Hepatocyte (in vitro differentiated cells): ENCODE results near the gene THTPA. TPM values are rescaled to one million over a fixed set of nuclear protein-coding genes. Genes with fewer than 3 reads are reported as not detected.

Experiments
- DNase-seq: peaks from one replicate; pipeline ENCODE4 v3.0.0-alpha.2; 2016; ENCODE audit warnings: low spot score
- H2AFZ ChIP-seq: fragments of 200-600 bp; sonication (generic); 2 replicates; pipeline ENCODE4 v1.6.0; 2016; ENCODE audit warnings: antibody characterized with exemption, mild to moderate bottlenecking
- H3K27ac ChIP-seq: fragments of 200-600 bp; sonication (generic); 2 replicates; pipeline ENCODE4 v1.5.1; 2016; ENCODE audit warnings: mild to moderate bottlenecking
- H3K27me3 ChIP-seq: fragments of 200-600 bp; sonication (generic); 2 replicates; pipeline ENCODE4 v1.6.1; 2016
- H3K36me3 ChIP-seq: fragments of 200-600 bp; sonication (generic); replicated peaks from 2 replicates; pipeline ENCODE4 v1.5.1; 2016; ENCODE audit warnings: low read depth; ENCODE audit not compliant: insufficient read depth
- H3K4me1 ChIP-seq: fragments of 200-600 bp; sonication (generic); 2 replicates; pipeline ENCODE4 v1.5.1; 2016; ENCODE audit warnings: mild to moderate bottlenecking, moderate library complexity; ENCODE audit not compliant: insufficient read depth
- H3K4me2 ChIP-seq: fragments of 200-600 bp; sonication (generic); 2 replicates; pipeline ENCODE4 v1.6.0; 2016
- H3K4me3 ChIP-seq: fragments of 200-600 bp; sonication (generic); 2 replicates; pipeline ENCODE4 v1.5.1; 2016; ENCODE audit warnings: mild to moderate bottlenecking
- H3K79me2 ChIP-seq: fragments of 200-600 bp; sonication (generic); 2 replicates; pipeline ENCODE4 v1.6.0; 2017; ENCODE audit warnings: mild to moderate bottlenecking
- H3K9me2 ChIP-seq: fragments of 200-600 bp; sonication (generic); replicated peaks from 2 replicates; pipeline ENCODE4 v1.6.0; 2017; ENCODE audit warnings: mild to moderate bottlenecking; ENCODE audit not compliant: insufficient read depth
- H3K9me3 ChIP-seq: fragments of 200-600 bp; sonication (generic); 2 replicates; pipeline ENCODE4 v1.5.1; 2016; ENCODE audit warnings: low read depth, mild to moderate bottlenecking
- H4K20me1 ChIP-seq: fragments of 200-600 bp; sonication (generic); 2 replicates; pipeline ENCODE4 v1.6.0; 2016; ENCODE audit warnings: mild to moderate bottlenecking; ENCODE audit not compliant: insufficient read depth, poor library complexity, severe bottlenecking
- CTCF ChIP-seq: fragments of 200-600 bp; sonication (generic); IDR thresholded peaks from 2 replicates; pipeline ENCODE4 v1.5.1; 2016; ENCODE audit warnings: antibody characterized with exemption, mild to moderate bottlenecking; ENCODE audit not compliant: poor library complexity
- EZH2 ChIP-seq: fragments of 200-600 bp; sonication (generic); IDR thresholded peaks from 2 replicates; pipeline ENCODE4 v1.6.1; 2016; ENCODE audit warnings: antibody characterized with exemption, mild to moderate bottlenecking, borderline replicate concordance
- EZH2phosphoT487 ChIP-seq: fragments of 200-600 bp; sonication (generic); IDR thresholded peaks from one replicate; pipeline ENCODE4 v1.6.1; 2018; ENCODE audit warnings: antibody characterized with exemption, mild to moderate bottlenecking, low read depth, moderate library complexity; ENCODE audit not compliant: unreplicated experiment, severe bottlenecking
- WGBS: methylation state at CpG from one replicate; pipeline ENCODE4 v1.1.6; 2016; ENCODE audit warnings: low lambda C conversion rate; ENCODE audit errors: missing lambda C conversion rate; 5-methylcytosine and 5-hydroxymethylcytosine counted together
- polyA plus RNA-seq: library from polyadenylated mRNA; unstranded; fragments of >200 nt; fragmentation: Nextera tagmentation; extraction: Ambion mirVana; gene quantifications from 2 replicates; pipeline ENCODE4 v1.2.1, GENCODE V29; 2016
- total RNA-seq: library from RNA; depleted of rRNA; stranded (reverse); fragments of >200 nt; gene quantifications from 2 replicates; pipeline ENCODE4 v1.2.3, GENCODE V29; 2014

The THTPA gene
- total and polyA plus RNA-seq, 2 experiments from 2014 or later, result 13.5 to 15.5 TPM

DNA sequence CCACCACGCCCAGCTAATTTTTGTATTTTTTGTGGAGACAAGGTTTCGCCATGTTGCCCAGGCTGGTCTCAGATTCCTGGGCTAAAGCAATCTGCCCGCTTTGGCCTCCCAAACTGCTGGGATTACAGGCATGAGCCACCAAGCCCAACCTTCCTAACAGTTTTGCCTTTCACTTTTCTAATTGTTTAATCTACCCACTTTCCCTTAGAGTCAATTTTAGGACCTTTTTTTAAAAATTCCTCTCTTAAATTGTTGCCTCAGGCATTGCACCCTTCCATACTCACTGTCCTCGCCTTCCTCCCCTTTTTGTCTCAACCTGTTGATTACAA, 16.0 kb upstream of the THTPA start:
- Histone ChIP-seq H3K36me3 (no peaks in the 10 kb centered on the region), H3K79me2 (no peaks in the 10 kb centered on the region), H3K9me2 (no peaks in the 10 kb centered on the region), H3K4me1 (no peaks in the 10 kb centered on the region), H3K4me3 (no peak overlapping the region), H3K27ac (no peak overlapping the region), H2AFZ (no peak overlapping the region), H3K4me2 (no peak overlapping the region), H3K27me3 (no peaks in the 10 kb centered on the region), H3K9me3 (no peaks in the 10 kb centered on the region), H4K20me1 (no peaks in the 10 kb centered on the region)
- no peak for TF ChIP-seq EZH2
- no peak for TF ChIP-seq EZH2phosphoT487
- no peak for TF ChIP-seq CTCF
- no peak for DNase-seq
- WGBS, result 90% methylated on average over 4 of the region's 4 CpGs

DNA sequence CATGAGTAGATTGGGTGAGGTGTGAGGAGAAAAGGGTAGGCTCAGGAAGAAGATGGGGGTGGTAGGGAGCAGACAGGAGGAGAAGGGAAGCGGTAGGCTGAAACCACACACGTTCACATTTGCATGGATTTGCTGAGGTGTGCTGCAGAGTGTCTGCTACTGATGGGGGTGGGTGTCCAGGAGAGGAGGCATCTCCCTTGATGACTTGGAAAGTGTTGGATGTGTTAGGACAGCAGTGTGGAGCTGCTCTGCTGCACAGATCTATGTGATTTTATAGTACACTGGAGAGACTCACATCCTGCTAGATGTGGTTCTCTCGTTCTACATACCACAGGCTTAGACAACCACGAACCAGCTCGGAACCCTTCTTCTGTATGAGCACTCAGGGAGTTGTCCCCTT, 13.8 kb upstream of the THTPA start:
- no peaks in the 10 kb centered on the region for H3K4me1 ChIP-seq

DNA sequence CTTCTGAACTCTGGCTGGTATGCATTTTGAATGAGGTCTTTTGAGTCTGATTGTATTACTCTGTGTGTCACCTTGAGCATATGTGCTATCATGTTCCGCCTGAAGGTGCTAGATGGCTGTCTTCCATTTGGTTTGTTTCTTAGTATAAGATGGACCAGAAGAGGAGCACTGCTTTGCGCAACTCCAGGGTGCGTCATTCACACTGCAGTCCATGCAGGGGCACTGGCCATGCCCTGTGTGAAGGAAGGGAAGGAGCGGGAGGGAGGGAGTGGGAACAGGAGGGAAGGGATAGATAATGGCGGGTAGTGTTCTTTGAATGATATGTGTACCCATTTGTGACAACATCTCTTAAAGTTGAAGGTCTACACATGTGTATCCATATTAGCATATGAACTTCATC, 12.7 kb upstream of the THTPA start:
- no peak overlapping the region for H3K4me2 ChIP-seq
- no peak overlapping the region for H3K27ac ChIP-seq
- no peak for DNase-seq
- H3K79me2 ChIP-seq, result no peaks in the 10 kb centered on the region
- H3K4me3 ChIP-seq, result no peak overlapping the region
- no peaks in the 10 kb centered on the region for H4K20me1 ChIP-seq
- H3K36me3 ChIP-seq, result no peaks in the 10 kb centered on the region
- TF ChIP-seq EZH2phosphoT487, result no peak
- no peak for TF ChIP-seq EZH2
- TF ChIP-seq CTCF, result no peak
- no peaks in the 10 kb centered on the region for H3K4me1 ChIP-seq
- H3K9me2 ChIP-seq, result no peaks in the 10 kb centered on the region
- H3K27me3 ChIP-seq, result no peaks in the 10 kb centered on the region
- H3K9me3 ChIP-seq, result no peaks in the 10 kb centered on the region
- no peak overlapping the region for H2AFZ ChIP-seq
- 96% methylated on average over 5 of the region's 5 CpGs for WGBS

More for the DNA sequence above, 13.8 kb upstream of the THTPA start:
- DNase-seq, result no peak
- no peak for TF ChIP-seq EZH2phosphoT487
- TF ChIP-seq CTCF, result no peak
- no peak for TF ChIP-seq EZH2
- H3K27ac ChIP-seq, result no peak overlapping the region
- no peaks in the 10 kb centered on the region for H3K36me3 ChIP-seq
- H3K4me3 ChIP-seq, result no peak overlapping the region
- no peaks in the 10 kb centered on the region for H4K20me1 ChIP-seq
- H3K9me3 ChIP-seq, result no peaks in the 10 kb centered on the region
- WGBS, result 87% methylated on average over 5 of the region's 5 CpGs
- no peaks in the 10 kb centered on the region for H3K27me3 ChIP-seq
- no peak overlapping the region for H3K4me2 ChIP-seq
- H3K79me2 ChIP-seq, result no peaks in the 10 kb centered on the region
- no peaks in the 10 kb centered on the region for H3K9me2 ChIP-seq
- no peak overlapping the region for H2AFZ ChIP-seq
